Loucy (cell line): ENCODE results near the gene GNAS-AS1.

Experiments used
- H2AFZ ChIP-seq: fragments of 200-600 bp; sonication (generic); 2 replicates; pipeline ENCODE4 v1.6.0; 2016; ENCODE audit warnings: antibody characterized with exemption, mild to moderate bottlenecking, low read length, moderate library complexity
- H3F3A ChIP-seq: fragments of 200-600 bp; 2 replicates; pipeline ENCODE4 v1.6.0; 2016; ENCODE audit warnings: antibody characterized with exemption, low read depth, mild to moderate bottlenecking
- H3K27me3 ChIP-seq: fragments of 200-600 bp; sonication (generic); 2 replicates; pipeline ENCODE4 v1.6.1; 2014; ENCODE audit warnings: low read length, mild to moderate bottlenecking; ENCODE audit not compliant: insufficient read depth, poor library complexity, severe bottlenecking
- H3K36me3 ChIP-seq: fragments of 200-600 bp; sonication (generic); 2 replicates; pipeline ENCODE4 v1.6.1; 2016; ENCODE audit warnings: low read length; ENCODE audit not compliant: insufficient read depth
- H3K4me1 ChIP-seq: fragments of 200-600 bp; sonication (generic); 2 replicates; pipeline ENCODE4 v1.5.1; 2014; ENCODE audit warnings: low read length, mild to moderate bottlenecking; ENCODE audit not compliant: insufficient read depth, poor library complexity, severe bottlenecking
- H3K4me2 ChIP-seq: fragments of 200-600 bp; sonication (generic); 2 replicates; pipeline ENCODE4 v1.6.0; 2014; ENCODE audit warnings: antibody characterized with exemption, low read length, low read depth, mild to moderate bottlenecking; ENCODE audit not compliant: poor library complexity, severe bottlenecking
- H3K4me3 ChIP-seq: fragments of 200-600 bp; sonication (generic); 2 replicates; pipeline ENCODE4 v1.5.1; 2014; ENCODE audit warnings: low read length, mild to moderate bottlenecking, mixed read lengths; ENCODE audit not compliant: poor library complexity, severe bottlenecking
- H3K79me2 ChIP-seq: fragments of 200-600 bp; sonication (generic); 2 replicates; pipeline ENCODE4 v1.6.1; 2014; ENCODE audit warnings: low read length; ENCODE audit not compliant: insufficient read depth
- H3K9ac ChIP-seq: fragments of 200-600 bp; sonication (generic); 2 replicates; pipeline ENCODE4 v1.6.0; 2014; ENCODE audit warnings: mild to moderate bottlenecking, low read depth, low read length, moderate library complexity; ENCODE audit not compliant: poor library complexity, severe bottlenecking
- H3K9me2 ChIP-seq: fragments of 200-600 bp; sonication (generic); replicated peaks from 2 replicates; pipeline ENCODE4 v1.6.1; 2016; ENCODE audit warnings: low read depth, low read length, mixed read lengths
- H3K9me3 ChIP-seq: fragments of 200-600 bp; sonication (generic); 2 replicates; pipeline ENCODE4 v1.6.1; 2014; ENCODE audit warnings: mild to moderate bottlenecking, antibody characterized with exemption, low read length, low read depth; ENCODE audit not compliant: insufficient read depth
- H4K20me1 ChIP-seq: fragments of 200-600 bp; sonication (generic); 2 replicates; pipeline ENCODE4 v1.6.0; 2014; ENCODE audit warnings: antibody characterized with exemption, low read length, mild to moderate bottlenecking; ENCODE audit not compliant: insufficient read depth, poor library complexity, severe bottlenecking
- CTCF ChIP-seq: fragments of 200-600 bp; sonication (generic); conservative IDR thresholded peaks from 2 replicates; pipeline ENCODE4 v1.5.1; 2014; ENCODE audit warnings: mild to moderate bottlenecking, antibody characterized with exemption, low read length
- EZH2phosphoT487 ChIP-seq: fragments of 200-600 bp; IDR thresholded peaks from 2 replicates; pipeline ENCODE4 v1.6.1; 2018; ENCODE audit warnings: antibody characterized with exemption, mild to moderate bottlenecking, moderate library complexity, borderline replicate concordance

GNAS-AS1 gene

GRCh38 chr20:58838174-58838573, 12.5 kb downstream of the GNAS-AS1 start:
- Histone ChIP-seq H3K4me3 (no peak overlapping the region), H3K9me3 (no peaks in the 10 kb centered on the region), H3K9me2 (no peaks in the 10 kb centered on the region), H3K36me3 (no peaks in the 10 kb centered on the region), H3K4me1 (no peaks in the 10 kb centered on the region), H3K4me2 (no peak overlapping the region), H3K9ac (no peak overlapping the region), H3K79me2 (no peaks in the 10 kb centered on the region), H4K20me1 (no peaks in the 10 kb centered on the region), H2AFZ (no peak overlapping the region), H3K27me3 (no peaks in the 10 kb centered on the region), H3F3A (no peaks in the 10 kb centered on the region)
- TF ChIP-seq CTCF: peak; percentile 32
- TF ChIP-seq EZH2phosphoT487: no peak

DNA sequence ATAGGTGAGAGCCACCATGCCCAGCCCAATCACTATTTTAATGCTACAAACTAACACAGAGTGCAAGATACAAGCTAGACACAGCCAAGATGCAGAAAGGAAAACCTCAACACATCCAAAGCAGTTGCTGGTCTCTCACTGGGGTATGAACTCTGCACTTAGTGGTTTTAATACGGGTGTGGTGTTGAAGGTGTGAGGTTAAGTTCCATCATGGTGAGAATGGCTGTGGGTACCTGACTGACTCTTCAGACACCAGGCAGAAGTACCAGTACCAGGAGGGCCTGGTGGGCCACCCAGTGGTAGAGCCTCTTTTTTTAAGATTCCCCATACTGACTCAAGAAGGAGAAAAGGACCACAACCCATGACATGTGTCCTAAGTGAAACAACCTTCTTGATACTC, 13.0 kb downstream of the GNAS-AS1 start:
- no peaks in the 10 kb centered on the region for H3F3A ChIP-seq
- no peak overlapping the region for H2AFZ ChIP-seq
- H3K4me1 ChIP-seq: no peaks in the 10 kb centered on the region
- H3K27me3 ChIP-seq: no peaks in the 10 kb centered on the region
- H3K9me3 ChIP-seq: no peaks in the 10 kb centered on the region
- no peaks in the 10 kb centered on the region for H3K9me2 ChIP-seq
- no peaks in the 10 kb centered on the region for H4K20me1 ChIP-seq
- no peak overlapping the region for H3K9ac ChIP-seq
- no peak overlapping the region for H3K4me2 ChIP-seq
- TF ChIP-seq EZH2phosphoT487: no peak
- TF ChIP-seq CTCF: no peak; the same call in 1 of the 2 replicates
- H3K4me3 ChIP-seq: no peak overlapping the region
- no peaks in the 10 kb centered on the region for H3K79me2 ChIP-seq
- H3K36me3 ChIP-seq: no peaks in the 10 kb centered on the region

DNA sequence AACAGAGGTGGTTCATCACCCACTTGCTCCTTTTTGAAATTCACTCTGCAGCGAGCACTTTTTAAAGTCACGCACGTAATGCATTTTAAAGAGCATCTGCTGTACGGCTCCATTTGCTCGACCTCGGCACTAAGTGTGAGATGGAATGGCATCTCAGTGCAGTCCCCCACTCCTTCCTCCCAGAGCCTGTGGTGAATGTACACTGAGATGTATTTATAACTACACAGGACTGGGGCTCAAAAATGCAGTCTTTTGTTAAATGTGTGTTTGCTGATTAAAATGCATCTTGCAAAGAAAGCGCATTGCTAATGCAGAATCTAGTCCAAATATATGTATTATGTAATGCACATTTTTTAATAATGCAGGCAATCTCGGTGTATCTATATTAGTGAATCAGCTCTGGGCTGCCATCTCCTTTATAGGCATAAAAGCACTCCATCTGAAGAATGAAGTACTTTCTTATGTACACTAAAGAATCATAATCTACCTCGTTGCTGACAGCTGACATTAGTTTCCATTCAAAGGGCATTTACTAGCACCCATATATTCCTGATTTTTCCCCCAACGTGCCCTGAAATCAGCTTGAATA, 14.0 kb downstream of the GNAS-AS1 start:
- H3K36me3 ChIP-seq: no peaks in the 10 kb centered on the region
- no peaks in the 10 kb centered on the region for H3K79me2 ChIP-seq
- H3K9me2 ChIP-seq: no peaks in the 10 kb centered on the region

More for the DNA sequence above, 14.0 kb downstream of the GNAS-AS1 start:
- H3K4me3 ChIP-seq: no peak overlapping the region
- TF ChIP-seq EZH2phosphoT487 (no peak), CTCF (no peak)
- H3K4me1 ChIP-seq: no peaks in the 10 kb centered on the region
- no peaks in the 10 kb centered on the region for H3K9me3 ChIP-seq
- H3K27me3 ChIP-seq: no peaks in the 10 kb centered on the region
- H3K4me2 ChIP-seq: no peak overlapping the region
- H3F3A ChIP-seq: no peaks in the 10 kb centered on the region
- H3K9ac ChIP-seq: no peak overlapping the region
- H4K20me1 ChIP-seq: no peaks in the 10 kb centered on the region
- no peak overlapping the region for H2AFZ ChIP-seq
